Neural cell (in vitro differentiated cells): ENCODE results near the gene KLF18.

Experiments used
- MXI1 ChIP-seq: fragments of 450-650 bp; conservative IDR thresholded peaks from 2 replicates; pipeline ENCODE4 v1.6.1; 2014; ENCODE audit warnings: antibody characterized with exemption, mild to moderate bottlenecking; ENCODE audit not compliant: poor library complexity, severe bottlenecking
- POLR2AphosphoS5 ChIP-seq: IDR thresholded peaks from 2 replicates; pipeline ENCODE4 v1.6.1; 2012
- SMC3 ChIP-seq: fragments of 450-650 bp; conservative IDR thresholded peaks from 2 replicates; pipeline ENCODE4 v1.6.1; 2014; ENCODE audit warnings: antibody characterized with exemption, mild to moderate bottlenecking, moderate library complexity; ENCODE audit not compliant: poor library complexity
- TAF1 ChIP-seq: IDR thresholded peaks from 2 replicates; pipeline ENCODE4 v1.6.1; 2012; ENCODE audit warnings: low read depth
- TF ChIP-seq, protein P1 (sequence below): fragments of 450-650 bp; IDR thresholded peaks from 2 replicates; pipeline ENCODE4 v1.5.1; 2014; ENCODE audit warnings: antibody characterized with exemption, mild to moderate bottlenecking, moderate library complexity; ENCODE audit not compliant: poor library complexity, severe bottlenecking
- TF ChIP-seq, protein P2 (sequence below): IDR thresholded peaks from 2 replicates; pipeline ENCODE4 v1.6.1; 2012; ENCODE audit warnings: borderline replicate concordance

GRCh38 chr1:44154049-44154448 is 12.6 kb upstream of the KLF18 start:
- TF ChIP-seq, protein P1, sequence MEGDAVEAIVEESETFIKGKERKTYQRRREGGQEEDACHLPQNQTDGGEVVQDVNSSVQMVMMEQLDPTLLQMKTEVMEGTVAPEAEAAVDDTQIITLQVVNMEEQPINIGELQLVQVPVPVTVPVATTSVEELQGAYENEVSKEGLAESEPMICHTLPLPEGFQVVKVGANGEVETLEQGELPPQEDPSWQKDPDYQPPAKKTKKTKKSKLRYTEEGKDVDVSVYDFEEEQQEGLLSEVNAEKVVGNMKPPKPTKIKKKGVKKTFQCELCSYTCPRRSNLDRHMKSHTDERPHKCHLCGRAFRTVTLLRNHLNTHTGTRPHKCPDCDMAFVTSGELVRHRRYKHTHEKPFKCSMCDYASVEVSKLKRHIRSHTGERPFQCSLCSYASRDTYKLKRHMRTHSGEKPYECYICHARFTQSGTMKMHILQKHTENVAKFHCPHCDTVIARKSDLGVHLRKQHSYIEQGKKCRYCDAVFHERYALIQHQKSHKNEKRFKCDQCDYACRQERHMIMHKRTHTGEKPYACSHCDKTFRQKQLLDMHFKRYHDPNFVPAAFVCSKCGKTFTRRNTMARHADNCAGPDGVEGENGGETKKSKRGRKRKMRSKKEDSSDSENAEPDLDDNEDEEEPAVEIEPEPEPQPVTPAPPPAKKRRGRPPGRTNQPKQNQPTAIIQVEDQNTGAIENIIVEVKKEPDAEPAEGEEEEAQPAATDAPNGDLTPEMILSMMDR: no peak
- TF ChIP-seq POLR2AphosphoS5: no peak
- TF ChIP-seq, protein P2, sequence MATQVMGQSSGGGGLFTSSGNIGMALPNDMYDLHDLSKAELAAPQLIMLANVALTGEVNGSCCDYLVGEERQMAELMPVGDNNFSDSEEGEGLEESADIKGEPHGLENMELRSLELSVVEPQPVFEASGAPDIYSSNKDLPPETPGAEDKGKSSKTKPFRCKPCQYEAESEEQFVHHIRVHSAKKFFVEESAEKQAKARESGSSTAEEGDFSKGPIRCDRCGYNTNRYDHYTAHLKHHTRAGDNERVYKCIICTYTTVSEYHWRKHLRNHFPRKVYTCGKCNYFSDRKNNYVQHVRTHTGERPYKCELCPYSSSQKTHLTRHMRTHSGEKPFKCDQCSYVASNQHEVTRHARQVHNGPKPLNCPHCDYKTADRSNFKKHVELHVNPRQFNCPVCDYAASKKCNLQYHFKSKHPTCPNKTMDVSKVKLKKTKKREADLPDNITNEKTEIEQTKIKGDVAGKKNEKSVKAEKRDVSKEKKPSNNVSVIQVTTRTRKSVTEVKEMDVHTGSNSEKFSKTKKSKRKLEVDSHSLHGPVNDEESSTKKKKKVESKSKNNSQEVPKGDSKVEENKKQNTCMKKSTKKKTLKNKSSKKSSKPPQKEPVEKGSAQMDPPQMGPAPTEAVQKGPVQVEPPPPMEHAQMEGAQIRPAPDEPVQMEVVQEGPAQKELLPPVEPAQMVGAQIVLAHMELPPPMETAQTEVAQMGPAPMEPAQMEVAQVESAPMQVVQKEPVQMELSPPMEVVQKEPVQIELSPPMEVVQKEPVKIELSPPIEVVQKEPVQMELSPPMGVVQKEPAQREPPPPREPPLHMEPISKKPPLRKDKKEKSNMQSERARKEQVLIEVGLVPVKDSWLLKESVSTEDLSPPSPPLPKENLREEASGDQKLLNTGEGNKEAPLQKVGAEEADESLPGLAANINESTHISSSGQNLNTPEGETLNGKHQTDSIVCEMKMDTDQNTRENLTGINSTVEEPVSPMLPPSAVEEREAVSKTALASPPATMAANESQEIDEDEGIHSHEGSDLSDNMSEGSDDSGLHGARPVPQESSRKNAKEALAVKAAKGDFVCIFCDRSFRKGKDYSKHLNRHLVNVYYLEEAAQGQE: no peak
- TF ChIP-seq SMC3: no peak
- TF ChIP-seq TAF1: no peak
- TF ChIP-seq MXI1: no peak
